Measurements from ENCODE around the gene NTN3.

- TF ChIP-seq, protein P1, sequence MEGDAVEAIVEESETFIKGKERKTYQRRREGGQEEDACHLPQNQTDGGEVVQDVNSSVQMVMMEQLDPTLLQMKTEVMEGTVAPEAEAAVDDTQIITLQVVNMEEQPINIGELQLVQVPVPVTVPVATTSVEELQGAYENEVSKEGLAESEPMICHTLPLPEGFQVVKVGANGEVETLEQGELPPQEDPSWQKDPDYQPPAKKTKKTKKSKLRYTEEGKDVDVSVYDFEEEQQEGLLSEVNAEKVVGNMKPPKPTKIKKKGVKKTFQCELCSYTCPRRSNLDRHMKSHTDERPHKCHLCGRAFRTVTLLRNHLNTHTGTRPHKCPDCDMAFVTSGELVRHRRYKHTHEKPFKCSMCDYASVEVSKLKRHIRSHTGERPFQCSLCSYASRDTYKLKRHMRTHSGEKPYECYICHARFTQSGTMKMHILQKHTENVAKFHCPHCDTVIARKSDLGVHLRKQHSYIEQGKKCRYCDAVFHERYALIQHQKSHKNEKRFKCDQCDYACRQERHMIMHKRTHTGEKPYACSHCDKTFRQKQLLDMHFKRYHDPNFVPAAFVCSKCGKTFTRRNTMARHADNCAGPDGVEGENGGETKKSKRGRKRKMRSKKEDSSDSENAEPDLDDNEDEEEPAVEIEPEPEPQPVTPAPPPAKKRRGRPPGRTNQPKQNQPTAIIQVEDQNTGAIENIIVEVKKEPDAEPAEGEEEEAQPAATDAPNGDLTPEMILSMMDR (IDR thresholded peaks at IDR 0.05): no peak
- no peak for TF ChIP-seq POLR2A (IDR thresholded peaks at IDR 0.05)
Measured at GRCh38 chr16:2429034-2429770, 41.9 kb upstream of the NTN3 start, which contains the start of gene CCNF.
